HG03442 (cell line): ENCODE data around the gene PRLHR.
"Not testable (repeated sequence)": the region's sequence is repeated elsewhere in the genome, so short reads cannot be mapped to it uniquely, and the experiment has no call there.

ENCODE experiments used
- ATAC-seq: cut with Tn5 transposase; IDR thresholded peaks from one replicate; pipeline ENCODE4 v1.9.1; 2021; ENCODE audit warnings: mild to moderate bottlenecking, moderate library complexity; ENCODE audit not compliant: unreplicated experiment

The PRLHR gene

DNA sequence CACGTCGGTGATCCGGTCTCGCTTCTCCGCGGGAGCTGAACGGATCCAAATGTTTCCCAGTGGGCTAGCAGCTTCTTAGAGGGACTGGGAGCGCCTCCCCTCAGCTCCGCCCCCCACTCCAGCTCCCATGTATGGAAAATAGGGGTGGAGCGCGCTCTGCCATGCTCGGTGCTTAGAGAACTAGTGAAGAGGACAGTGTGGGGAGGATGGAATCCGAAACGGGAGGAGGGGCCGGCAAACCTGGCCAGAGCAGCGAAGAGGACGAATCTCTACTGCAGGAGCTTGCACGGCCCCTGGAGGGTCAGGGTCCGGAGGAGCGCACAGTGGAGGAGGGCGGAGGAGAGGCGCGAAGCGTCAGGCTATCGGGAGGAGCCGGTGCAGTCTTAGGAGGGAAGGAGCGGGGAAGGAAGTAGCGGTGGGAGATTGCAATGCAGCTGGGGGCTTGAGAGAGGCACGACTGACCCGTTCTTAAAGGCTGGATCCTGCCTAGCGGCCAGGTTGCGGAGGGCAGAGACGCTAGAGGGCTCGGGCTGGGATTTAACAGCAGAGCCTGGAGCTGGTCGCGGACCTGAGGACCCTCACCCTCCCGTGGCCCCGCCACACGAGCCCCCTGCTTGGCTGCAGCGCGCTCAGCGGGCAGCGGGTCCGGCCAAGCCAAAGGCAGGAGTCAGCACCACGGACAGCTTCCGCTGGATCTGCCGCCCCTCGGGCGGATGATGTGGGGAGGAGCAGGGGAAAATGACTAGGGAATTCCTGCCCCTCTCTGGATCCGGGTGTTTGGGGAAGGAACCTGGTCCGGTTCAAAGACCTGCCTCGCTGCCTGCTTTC lies at the start of gene PRLHR:
PRLHR (minus strand) TSS at position 51 of the 828 bp plus-strand sequence. CDS start 404 bp downstream, outside the sequence.
- no peak for ATAC-seq

DNA sequence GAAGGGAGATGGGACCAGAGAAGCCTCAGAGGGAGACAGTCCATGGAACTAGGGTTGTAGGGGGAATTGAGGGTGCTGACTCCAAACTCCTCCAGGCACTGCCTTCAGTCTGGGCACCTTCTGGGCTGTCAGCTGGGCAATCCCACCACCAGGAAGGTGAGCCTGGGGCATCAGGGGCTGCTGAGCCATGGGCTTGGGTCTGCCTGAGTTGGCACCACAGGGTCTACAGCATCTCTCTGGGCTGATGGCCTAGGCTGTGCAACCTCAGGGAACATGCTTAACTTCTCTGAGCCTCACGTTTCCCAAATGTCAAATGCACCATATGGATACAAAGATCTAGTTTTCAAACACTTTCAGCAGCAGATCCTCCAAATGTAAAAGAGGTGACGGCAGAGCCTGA lies 46.8 kb upstream of the PRLHR start:
- no peak for ATAC-seq

DNA sequence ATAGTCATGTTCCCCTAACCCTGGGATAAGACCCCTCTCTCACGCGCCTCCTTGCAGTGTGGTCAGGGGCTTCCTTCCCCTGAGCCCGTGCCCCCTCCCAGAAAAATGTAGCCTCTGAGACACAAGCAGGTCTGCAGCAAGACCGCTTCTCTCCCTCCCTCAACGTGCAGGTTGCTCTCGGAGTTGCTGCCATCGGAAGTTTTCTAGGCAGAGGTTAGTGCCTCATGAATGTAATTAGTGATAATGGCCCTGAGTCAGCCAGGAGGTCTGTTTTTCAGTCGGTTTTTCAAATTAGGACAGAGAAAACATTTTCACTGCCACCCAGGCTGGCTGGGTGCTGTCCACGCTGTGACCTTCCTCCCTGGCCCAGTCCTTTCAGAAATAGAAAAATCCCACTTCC lies 43.2 kb upstream of the PRLHR start:
- ATAC-seq, result no peak

DNA sequence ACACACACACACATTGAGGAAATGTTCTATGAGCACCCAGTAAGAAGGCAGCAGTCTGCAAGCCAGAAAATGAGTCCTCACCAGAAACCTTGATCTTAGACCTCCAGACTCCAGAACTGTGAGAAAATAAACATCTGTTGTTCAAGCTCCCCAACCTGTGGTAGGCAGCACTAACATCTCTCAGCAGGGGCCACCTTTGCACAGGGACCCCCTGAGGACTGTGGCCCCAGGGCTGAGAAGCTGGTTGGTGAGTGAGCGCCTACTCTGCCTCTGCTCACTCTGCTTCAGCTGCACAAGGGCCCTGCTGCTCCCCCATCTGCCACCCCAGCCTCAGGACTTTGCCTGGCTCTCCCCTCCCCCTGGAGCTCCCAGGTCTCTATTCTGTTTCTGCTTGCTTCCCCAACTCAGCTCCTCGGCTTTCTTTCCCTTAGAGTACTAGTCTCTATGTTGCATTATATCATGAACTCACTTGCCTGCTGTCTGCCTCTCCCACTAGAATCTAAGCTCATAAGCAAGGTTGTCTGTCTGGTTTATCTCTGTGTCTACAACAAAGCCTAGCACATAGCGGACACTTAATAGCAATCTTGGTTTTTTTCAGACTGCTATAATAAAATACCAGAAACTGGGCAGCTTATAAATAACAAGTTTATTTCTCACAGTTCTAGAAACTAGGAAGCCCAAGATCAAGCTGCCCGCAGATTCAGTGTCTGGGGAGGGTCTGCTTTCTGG lies 40.4 kb upstream of the PRLHR start:
- no peak for ATAC-seq

DNA sequence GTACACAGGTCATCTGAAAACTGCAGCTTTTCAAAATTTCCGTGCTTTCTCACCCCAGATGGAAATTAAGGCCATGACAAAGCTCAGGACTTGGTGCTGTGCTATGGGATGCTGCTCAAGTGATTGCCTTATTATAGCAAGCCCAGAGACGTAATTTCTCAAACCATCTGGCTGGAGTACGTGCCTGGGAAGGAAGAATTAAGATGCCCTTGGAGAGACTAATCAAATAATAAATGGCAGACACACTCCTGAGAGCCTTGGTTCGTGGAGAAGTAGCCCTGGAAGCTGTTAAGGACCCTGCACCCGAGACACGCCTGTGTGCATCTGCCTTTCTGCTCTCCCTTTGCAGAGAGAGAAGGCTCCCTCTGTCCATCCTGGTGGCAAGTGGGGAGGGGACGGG lies 38.3 kb upstream of the PRLHR start:
- no peak for ATAC-seq

DNA sequence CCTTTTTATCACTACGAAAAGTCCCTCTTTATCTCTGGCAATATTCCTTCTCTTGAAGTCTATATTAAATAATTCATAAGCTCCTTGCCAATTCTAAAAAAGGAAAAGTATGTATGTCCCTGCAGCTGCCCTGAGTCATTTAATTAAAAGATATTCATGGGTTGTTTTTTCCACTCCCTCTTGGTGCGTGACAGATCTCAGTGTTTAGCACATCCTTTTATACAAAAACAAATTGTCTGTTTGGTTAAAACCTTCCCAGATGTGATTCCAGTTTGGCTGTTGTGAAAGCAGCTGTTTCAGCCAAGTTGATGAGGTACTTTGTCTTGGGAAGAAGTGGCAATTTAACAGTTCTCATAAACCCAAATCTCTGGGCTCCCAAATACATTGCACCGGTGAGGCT lies 33.8 kb upstream of the PRLHR start:
- ATAC-seq, result no peak

DNA sequence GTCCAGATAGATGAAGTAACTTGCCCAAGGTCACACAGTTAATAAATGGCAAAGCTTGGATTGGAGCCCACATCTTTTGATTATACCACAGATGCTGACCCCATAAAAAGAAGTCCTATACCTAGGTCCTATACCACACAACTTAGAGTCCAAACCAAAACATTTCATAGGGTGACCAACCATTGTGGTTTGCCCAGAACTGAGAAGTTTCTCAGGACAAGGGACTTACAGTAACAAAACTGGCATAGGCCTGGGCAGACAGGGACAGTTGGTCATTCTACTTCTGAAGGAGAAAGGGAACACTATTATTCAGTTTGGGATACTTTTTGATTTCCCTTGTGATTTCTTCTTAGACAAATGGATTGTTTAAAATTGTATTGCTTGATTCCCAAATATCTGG lies 32.9 kb upstream of the PRLHR start:
- no peak for ATAC-seq

DNA sequence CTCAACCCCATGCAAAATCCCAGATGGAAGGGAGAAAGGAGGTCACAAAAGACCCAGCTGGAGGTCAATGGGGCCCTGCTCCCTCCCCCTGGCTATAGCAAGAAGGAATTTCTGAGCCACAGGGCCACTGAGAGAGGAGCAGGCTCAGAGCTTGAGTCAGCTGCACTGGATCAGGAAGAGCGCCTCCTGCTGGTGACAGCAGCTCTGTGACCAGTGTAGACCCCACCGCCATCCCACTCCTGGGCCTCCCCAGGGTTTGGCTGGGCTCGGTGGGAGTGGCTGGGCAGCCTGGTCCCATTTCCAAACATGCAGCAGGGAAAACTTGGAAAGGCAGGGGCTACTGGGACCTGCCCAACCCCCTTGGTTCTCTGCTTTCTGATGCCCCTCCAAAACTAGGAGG lies 31.5 kb upstream of the PRLHR start:
- ATAC-seq, result no peak

DNA sequence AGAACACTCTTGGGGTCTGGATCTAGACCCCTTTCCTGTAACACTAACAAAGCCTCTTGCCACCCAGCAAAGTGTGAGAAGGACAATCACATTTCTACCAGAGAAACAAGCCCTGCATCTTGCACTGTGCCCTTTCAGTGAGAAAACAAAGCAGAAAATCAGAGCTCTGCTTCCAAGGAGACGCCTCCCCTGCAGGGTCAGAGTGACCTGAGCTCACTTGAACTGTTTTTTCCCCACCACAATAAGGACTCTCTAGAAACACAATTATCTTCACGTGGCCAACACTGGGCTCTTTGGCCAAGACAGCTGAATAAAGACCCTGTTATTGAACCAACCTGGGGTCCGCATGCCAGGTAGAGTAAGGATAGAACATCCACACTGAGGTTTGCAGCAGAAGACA lies 30.1 kb upstream of the PRLHR start:
- no peak for ATAC-seq

DNA sequence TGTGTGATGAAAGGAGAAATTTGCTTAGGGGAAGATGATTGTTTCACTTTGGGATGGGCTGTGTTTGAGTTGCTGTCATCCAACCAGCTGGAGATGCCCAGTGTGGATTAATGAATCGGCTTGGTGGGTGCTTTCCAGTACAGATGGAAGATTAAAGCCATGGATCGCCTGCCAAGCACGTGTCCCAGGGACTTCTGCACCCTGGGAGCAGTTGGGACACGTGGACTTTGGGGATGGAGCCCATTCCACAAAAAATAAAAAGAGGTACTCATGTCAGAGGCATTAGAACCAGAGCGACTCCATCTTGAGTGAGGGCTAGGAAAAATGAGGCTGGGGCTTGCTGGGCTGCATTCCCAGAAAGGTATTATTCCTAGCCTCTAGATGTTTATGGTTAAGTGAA lies 29.3 kb upstream of the PRLHR start:
- ATAC-seq, result no peak

DNA sequence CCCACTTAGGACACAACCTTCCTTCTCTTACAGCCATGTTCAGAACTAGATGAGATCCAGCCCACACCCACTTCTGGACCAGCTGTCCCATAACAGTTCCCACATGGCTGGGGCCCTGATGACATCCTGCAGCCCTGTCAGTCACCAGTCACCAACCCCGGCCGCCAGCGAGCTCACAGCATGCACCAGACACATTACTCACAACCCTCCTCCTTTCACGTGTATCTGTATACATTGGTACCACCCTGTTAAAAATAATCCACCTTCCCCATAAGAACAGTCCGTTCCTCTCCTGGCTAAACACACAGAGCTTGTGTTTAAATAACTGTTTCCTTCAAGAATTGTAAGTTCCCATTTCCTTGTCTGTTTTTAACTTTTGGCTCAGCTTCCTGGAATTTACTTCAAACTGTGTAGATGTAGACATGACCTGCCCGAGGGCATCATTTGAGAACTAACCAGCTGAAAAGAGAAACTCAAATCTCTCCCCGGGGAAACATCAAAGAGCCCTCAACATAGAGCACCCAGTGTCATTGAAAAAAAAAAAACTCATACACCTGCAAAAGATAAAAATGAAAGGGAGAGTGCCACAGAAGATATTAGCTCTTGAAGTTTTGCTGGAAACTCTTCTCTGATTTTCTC lies 26.0 kb upstream of the PRLHR start:
- no peak for ATAC-seq

DNA sequence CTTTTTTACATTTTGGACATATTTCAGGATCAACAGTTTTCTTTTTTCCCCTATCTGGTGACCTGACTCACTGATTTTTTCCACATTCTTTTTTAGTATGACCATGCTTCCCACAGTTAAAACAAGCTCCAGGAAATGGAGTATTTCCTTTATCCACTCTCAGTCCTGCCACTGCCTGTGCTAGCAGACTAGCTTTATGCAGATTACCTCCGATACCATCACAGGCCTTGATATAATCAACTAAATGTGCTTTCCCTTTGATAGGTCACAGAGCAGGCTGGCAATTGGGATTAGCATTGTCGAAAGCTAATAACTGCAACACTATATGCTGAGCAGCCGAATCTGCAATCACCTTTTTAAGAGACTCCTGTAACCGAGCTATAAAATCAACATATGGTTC lies 18.4 kb upstream of the PRLHR start:
- ATAC-seq, result not testable (repeated sequence)

DNA sequence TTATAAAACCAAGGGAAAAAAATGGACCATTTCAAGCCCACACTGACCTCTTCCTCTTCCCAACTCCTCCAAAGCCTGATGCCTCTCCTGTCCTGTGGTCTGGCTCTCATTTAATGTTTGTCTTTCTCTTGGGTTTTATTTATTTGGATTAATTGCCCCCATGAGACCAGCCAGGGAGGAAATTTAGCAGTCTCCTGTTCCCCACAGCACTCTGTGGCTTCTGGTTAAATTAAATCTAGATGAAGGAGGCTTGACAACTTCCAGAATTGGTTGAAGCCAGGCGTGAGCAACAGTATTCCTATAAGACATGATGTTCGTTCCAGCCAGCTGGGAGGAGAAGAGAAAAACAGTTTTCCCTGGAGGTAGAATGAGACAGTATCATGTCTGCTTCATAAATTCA lies 15.1 kb upstream of the PRLHR start:
- no peak for ATAC-seq

DNA sequence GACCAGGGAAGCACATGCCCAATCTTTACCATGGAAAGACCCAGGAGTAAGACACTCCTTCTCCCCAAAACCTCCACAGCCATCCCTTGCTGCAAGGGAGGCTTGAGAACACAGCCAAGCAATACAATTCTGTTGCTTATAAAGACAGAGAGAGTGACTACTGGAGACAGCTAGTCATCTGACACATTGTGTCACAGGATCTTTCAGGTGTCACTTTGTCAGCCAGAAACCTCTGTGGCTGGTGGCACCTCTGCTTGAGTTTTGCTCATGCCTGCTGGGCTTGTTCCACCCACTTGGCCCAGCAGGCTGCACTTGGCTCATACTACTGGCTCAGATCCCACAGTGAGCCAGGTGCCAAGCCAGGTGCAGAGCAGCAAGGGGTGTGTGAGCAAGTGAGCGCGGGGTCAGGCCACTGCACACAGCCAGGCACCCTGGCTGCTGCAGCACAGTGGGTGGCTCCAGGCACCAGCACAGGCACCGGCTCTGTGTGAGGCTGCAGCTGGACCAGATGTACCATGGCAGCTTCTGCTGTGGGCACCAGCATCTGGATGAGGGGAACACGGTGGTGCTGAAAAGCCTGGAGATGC lies 12.4 kb upstream of the PRLHR start:
- no peak for ATAC-seq

DNA sequence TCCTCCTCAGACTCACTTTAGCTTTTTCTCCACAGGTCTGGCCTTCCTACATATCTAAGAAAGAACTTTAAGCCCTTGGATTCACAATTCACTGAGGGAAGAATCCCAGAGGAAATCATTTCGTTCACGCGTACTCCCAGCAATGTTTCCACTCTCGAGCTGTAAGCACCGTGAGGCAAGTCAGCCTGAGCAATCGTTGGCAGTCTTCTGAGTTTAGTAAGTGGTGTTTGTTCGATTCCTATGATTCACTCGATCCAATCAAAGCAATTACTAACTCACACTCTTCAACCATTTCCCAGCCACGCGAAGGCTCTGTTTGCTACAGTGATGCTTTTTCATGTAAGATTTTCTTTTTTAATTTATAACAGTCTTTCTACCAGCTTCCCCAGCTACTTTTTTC lies 10.2 kb upstream of the PRLHR start:
- no peak for ATAC-seq

DNA sequence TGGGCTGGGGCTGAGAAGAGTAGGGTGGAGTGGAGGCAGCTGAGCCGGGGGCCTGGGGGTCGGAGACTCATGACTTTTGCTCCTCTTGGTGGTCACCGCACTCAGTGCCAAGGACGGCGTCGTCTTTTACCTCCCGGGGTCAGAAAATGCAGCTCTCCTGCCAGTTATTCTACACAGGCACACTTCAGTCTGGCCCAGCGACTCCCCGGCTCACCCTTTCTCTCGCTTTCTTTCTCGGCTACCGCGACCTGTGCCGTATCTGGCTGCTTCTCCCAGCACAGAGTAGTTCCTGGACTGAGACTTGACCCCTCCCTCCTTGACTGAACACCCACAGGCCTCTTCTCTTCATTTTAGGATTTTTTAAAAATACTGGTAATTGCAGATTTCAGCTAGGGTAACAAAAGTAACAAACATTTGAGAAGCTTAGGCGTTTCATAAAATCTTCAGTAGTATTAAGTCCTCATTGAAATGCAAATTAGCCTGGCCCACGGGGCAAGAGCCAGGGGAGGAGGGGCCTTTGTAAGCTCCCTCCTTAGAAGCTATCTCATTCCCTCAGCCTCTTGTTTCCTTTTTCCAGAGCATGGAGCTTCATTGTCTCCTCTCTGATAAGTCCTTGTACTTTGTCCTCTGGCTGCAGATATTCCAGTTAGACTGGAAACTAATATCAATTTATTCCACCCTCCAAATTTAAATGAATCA lies 1.1 kb upstream of the PRLHR start:
- ATAC-seq, result no peak

DNA sequence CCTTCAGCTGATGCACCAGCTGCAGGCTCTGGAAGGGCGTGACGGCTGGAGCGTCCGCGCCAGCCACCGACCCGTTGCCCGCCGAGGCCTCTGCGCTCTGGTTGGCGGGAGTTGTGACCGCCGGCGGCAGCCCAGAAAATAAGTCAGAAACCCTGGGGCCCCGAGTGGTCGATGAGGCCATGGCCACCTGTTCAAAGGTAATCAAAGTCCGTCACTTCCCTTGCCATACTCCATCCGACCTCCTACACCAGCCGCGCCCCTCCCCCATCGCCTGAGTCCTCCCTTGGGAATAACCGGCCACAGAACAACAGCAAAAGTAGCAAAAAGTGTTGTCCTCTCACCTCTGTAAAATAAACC lies 406 bp downstream of the PRLHR start:
- no peak for ATAC-seq

DNA sequence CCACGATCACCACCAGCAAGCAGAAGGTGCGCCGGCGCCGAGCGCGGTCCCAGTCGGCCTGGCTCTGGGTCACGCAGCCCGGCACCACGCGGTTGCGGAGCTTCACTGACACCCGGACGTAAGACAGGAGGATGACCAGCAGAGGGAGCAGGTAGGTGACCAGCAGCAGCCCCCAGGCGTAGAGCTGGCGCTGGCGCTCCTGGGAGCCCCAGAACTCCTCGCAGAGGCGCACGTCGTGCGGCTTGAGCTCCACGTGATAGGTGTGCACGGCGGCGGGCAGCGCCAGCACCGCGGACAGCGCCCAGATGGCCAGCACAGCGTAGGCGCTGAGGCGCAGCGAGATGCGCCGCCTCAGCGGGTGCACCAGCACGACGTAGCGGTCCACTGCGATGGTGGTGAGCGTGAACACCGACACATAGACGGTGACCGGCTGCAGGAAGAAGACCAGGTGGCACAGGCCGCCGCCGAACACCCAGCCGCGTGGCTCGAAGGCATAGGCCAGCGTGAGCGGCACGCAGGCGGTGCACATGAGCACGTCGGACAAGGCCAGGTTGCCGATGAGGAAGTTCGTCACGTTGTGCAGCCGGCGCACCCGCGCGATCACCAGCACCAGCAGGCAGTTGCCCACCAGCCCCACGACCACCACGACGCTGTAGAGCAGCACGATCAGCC lies 920 bp downstream of the PRLHR start:
- no peak for ATAC-seq

DNA sequence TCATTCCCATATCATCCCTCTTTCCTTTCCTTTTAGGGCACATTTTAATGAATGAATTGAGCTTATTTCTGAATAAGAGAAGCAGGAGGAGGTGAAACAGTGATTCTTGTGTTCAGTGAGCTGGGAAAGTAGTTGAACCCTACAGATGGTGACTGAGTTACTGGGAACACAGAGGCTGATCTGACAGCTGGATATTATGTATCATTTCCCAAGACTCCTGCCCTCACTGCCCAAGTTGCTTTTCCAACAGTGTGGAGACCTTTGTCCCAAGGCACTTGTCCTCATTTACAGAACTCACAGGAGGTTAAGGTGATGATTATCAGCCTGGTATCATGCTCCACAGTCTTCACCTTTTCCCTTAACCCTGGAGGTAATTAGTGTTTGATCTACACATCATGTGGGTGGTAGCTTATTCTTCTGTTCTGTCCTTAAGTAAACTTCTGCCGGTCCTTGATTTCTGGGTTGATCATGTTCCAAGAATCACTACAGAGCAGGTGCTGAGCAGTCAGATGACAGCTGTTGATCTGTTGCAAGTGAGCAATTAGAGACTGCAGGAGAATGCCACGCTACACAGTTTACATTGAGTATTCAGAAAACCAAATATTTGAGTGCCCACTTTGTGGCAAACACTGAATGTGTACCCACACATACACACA lies 2.6 kb downstream of the PRLHR start:
- ATAC-seq, result no peak

DNA sequence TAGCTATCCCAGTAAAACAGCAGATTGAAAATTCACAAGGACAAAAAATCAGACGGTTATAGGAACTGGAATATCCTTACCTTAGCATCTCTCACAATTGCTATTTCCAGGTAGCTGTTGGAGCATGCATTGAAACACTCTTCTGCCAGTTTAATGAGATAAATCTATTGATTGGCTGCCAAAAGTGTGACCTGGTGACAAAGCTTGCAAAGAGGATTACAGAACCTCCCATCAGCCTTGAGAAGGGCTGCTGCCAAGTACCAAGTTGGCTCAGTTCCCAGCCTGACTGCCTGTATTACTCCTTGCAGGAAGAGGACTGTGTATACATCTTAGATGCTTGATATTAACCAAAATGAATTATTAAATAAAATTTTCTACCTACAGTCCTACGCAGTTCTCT lies 5.1 kb downstream of the PRLHR start:
- no peak for ATAC-seq
